T-cell (primary cell): Measurements from ENCODE around the gene PRMT2. TPM values are rescaled to one million over a fixed set of nuclear protein-coding genes. Genes with fewer than 3 reads are reported as not detected.

ENCODE experiments used
- ATAC-seq, 4 experiments: fragments of 200-7000 bp in 3 of 4; fragments of 150-1000 bp in 1 of 4; cut with Tn5 transposase; replicated peaks in 1 of 4; 1 replicate in 3 of 4; 2 replicates in 1 of 4; pipeline ENCODE4 v1.10.0; 2021; ENCODE audit warnings: moderate library complexity in 3 of 4, mild to moderate bottlenecking in 2 of 4, moderate number of reproducible peaks in 1 of 4
- CTCF ChIA-PET, 2 donors: fragments of 300-600 bp; sonication (Branson Sonifier 250); formaldehyde crosslinking; loops; one replicate each; lab custom pipeline; 2022; ENCODE audit warnings: antibody characterized with exemption in 2 of 2; lab: Charles Lee
- POLR2A ChIA-PET, 2 donors: fragments of 300-600 bp; sonication (Branson Sonifier 250); formaldehyde crosslinking; loops; one replicate each; lab custom pipeline; 2022; ENCODE audit warnings: antibody characterized with exemption in 2 of 2; lab: Charles Lee
- DNase-seq, 35 experiments: peaks; one replicate each; pipeline versions ENCODE4 v3.0.0 to v3.0.0-alpha.2; 2013 to 2023
- H3K27ac ChIP-seq: one replicate; pipeline ENCODE4 v1.5.1; 2013; ENCODE audit warnings: low read length
- H3K27me3 ChIP-seq, 2 experiments: replicated peaks in 1 of 2; 1 replicate in 1 of 2; 2 replicates in 1 of 2; pipeline versions ENCODE4 v1.6.1 to v1.7.0; 2013; ENCODE audit warnings: low read length in 1 of 2, mixed read lengths in 1 of 2; ENCODE audit not compliant: control insufficient read depth in 2 of 2, insufficient read depth in 2 of 2; ENCODE audit errors: extremely low read depth in 1 of 2
- H3K36me3 ChIP-seq, 2 donors: 1 replicate in 1 of 2; 2 replicates in 1 of 2; pipeline versions ENCODE4 v1.6.1 to v1.7.0; 2013; ENCODE audit warnings: low read length in 1 of 2; ENCODE audit not compliant: control insufficient read depth in 2 of 2, insufficient read depth in 1 of 2; ENCODE audit errors: extremely low read depth in 1 of 2
- H3K4me1 ChIP-seq, 2 experiments: 1 replicate in 1 of 2; 2 replicates in 1 of 2; pipeline versions ENCODE4 v1.6.1 to v1.7.0; 2013; ENCODE audit warnings: low read length in 2 of 2, mixed read lengths in 1 of 2; ENCODE audit not compliant: insufficient read depth in 2 of 2, control insufficient read depth in 1 of 2; ENCODE audit errors: extremely low read depth in 1 of 2
- H3K4me3 ChIP-seq, 2 donors: 1 replicate in 1 of 2; 2 replicates in 1 of 2; pipeline versions ENCODE4 v1.5.1 to v1.7.0; 2013; ENCODE audit warnings: mild to moderate bottlenecking in 2 of 2, low read length in 1 of 2, moderate library complexity in 1 of 2; ENCODE audit not compliant: control insufficient read depth in 1 of 2; ENCODE audit errors: extremely low read depth in 1 of 2
- H3K9me3 ChIP-seq: 2 replicates; pipeline ENCODE4 v1.7.0; 2013
- H3K27ac Mint-ChIP-seq, 2 donors: one replicate each; pipeline ENCODE4 v1.8.0; 2020 to 2021; ENCODE audit warnings: mild to moderate bottlenecking in 2 of 2, mixed read lengths in 2 of 2
- H3K27me3 Mint-ChIP-seq, 2 donors: one replicate each; pipeline ENCODE4 v1.8.0; 2021 to 2022; ENCODE audit warnings: mixed read lengths in 2 of 2
- H3K36me3 Mint-ChIP-seq: one replicate; pipeline ENCODE4 v1.8.0; 2021; ENCODE audit warnings: mixed read lengths
- H3K4me1 Mint-ChIP-seq, 3 donors: one replicate each; pipeline ENCODE4 v1.8.0; 2020 to 2022; ENCODE audit warnings: mixed read lengths in 3 of 3, mild to moderate bottlenecking in 1 of 3
- H3K4me3 Mint-ChIP-seq, 3 donors: one replicate each; pipeline ENCODE4 v1.8.0; 2020 to 2022; ENCODE audit warnings: mild to moderate bottlenecking in 3 of 3, mixed read lengths in 3 of 3, moderate library complexity in 3 of 3
- H3K9me3 Mint-ChIP-seq, 3 donors: one replicate each; pipeline ENCODE4 v1.8.0; 2020 to 2022; ENCODE audit warnings: mixed read lengths in 3 of 3
- WGBS: methylation state at CpG from one replicate; pipeline ENCODE4 v1.1.5; 2013; ENCODE audit warnings: missing lambda C conversion rate; ENCODE audit not compliant: insufficient coverage; 5-methylcytosine and 5-hydroxymethylcytosine counted together
- total RNA-seq, 35 experiments: library from RNA in 6 of 35; stranded (reverse) in 6 of 35; fragments of 120-200 nt in 1 of 35; gene quantifications; one replicate each; pipeline versions ENCODE4 v1.2.1 to v1.2.4 and lab custom pipeline; 2013 to 2026

The PRMT2 gene
- total RNA-seq, 5 donors from 2014 or later (not counting 1 experiment from before 2014, with no cell fraction given), result 145 to 258 (median 205) TPM

GRCh38 chr21:46610018-46610701 lies 25.3 kb upstream of the PRMT2 start:
- ATAC-seq, result no peak
- H3K4me1 Mint-ChIP-seq, result peaks cover 30 to 38% (median 32%) of the 10 kb centered on the region in 3 donors
- H3K9me3 Mint-ChIP-seq, result peaks cover 0 to 4% (median 4%) of the 10 kb centered on the region in 3 donors

DNA sequence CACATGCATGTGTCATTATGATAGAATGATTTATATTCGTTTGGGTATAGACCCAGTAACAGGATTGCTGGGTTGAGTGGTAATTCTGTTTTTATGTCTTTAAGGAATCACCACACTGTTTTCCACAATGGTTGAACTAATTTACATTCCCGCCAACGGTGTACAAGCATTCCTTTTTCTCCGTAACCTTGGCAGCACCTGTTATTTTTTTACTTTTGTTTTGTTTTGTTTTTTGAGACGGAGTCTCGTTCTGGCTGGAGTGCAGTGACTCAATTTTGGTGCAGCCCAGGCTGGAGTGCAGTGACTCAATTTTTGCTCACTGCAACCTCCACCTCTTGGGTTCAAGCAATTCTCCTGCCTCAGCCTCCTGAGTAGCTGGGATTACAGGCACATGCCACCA lies 22.1 kb upstream of the PRMT2 start:
- no peak for ATAC-seq
- Mint-ChIP-seq H3K4me3 (no peak overlapping the region), H3K27ac (no peak overlapping the region), H3K4me1 (peaks cover 8 to 20% (median 12%) of the 10 kb centered on the region in 3 donors), H3K9me3 (peaks cover 0 to 4% (median 4%) of the 10 kb centered on the region in 3 donors), H3K27me3 (no peaks in the 10 kb centered on the region), H3K36me3 (peaks cover 3% of the 10 kb centered on the region)
- peaks cover 0 to 6% of the 10 kb centered on the region in 2 experiments for H3K4me1 ChIP-seq
- CTCF ChIA-PET, result no interaction called here
- no peak for DNase-seq
- H3K27ac ChIP-seq, result no peak overlapping the region
- no peaks in the 10 kb centered on the region for H3K36me3 ChIP-seq
- H3K4me3 ChIP-seq, result no peak overlapping the region
- POLR2A ChIA-PET, result no interaction called here
- no peaks in the 10 kb centered on the region for H3K27me3 ChIP-seq
- WGBS, result no CpG with 5 or more reads among the region's 6 CpGs
- H3K9me3 ChIP-seq, result no peaks in the 10 kb centered on the region

More at GRCh38 chr21:46610018-46610701, 25.3 kb upstream of the PRMT2 start:
- H3K27me3 ChIP-seq, result no peaks in the 10 kb centered on the region
- POLR2A ChIA-PET, result no interaction called here
- H3K27ac ChIP-seq, result no peak overlapping the region
- CTCF ChIA-PET, result no interaction called here
- DNase-seq, result no peak
- no peaks in the 10 kb centered on the region for H3K9me3 ChIP-seq
- H3K27ac Mint-ChIP-seq, result no peak overlapping the region
- 78% methylated on average over 5 of the region's 6 CpGs for WGBS
- H3K36me3 Mint-ChIP-seq, result peaks cover 3% of the 10 kb centered on the region
- H3K36me3 ChIP-seq, result no peaks in the 10 kb centered on the region
- no peak overlapping the region for H3K4me3 Mint-ChIP-seq
- H3K4me1 ChIP-seq, result peaks cover 22 to 23% of the 10 kb centered on the region in 2 experiments
- no peak overlapping the region for H3K4me3 ChIP-seq
- no peaks in the 10 kb centered on the region for H3K27me3 Mint-ChIP-seq

GRCh38 chr21:46616050-46616449 lies 19.4 kb upstream of the PRMT2 start:
- POLR2A ChIA-PET, result no interaction called here
- Histone ChIP-seq H3K27me3 (no peaks in the 10 kb centered on the region), H3K36me3 (no peaks in the 10 kb centered on the region), H3K4me3 (no peak overlapping the region), H3K27ac (no peak overlapping the region), H3K9me3 (no peaks in the 10 kb centered on the region), H3K4me1 (peaks cover 11 to 15% of the 10 kb centered on the region in 2 experiments)
- WGBS, result 100% methylated on average over 2 of the region's 2 CpGs
- ATAC-seq (no peak), DNase-seq (no peak)
- H3K27me3 Mint-ChIP-seq, result no peaks in the 10 kb centered on the region
- H3K36me3 Mint-ChIP-seq, result peaks cover 3% of the 10 kb centered on the region
- CTCF ChIA-PET, result interaction anchor here in 1 of 2 donors (0.7 kb wide), 1 partner anchor 25 kb away, joined by 3 read pairs; no protein-coding TSS in a partner anchor
- H3K27ac Mint-ChIP-seq, result no peak overlapping the region
- H3K9me3 Mint-ChIP-seq, result peaks cover 0 to 7% (median 2%) of the 10 kb centered on the region in 3 donors
- H3K4me1 Mint-ChIP-seq, result peaks cover 19 to 35% (median 29%) of the 10 kb centered on the region in 3 donors
- H3K4me3 Mint-ChIP-seq, result no peak overlapping the region

DNA sequence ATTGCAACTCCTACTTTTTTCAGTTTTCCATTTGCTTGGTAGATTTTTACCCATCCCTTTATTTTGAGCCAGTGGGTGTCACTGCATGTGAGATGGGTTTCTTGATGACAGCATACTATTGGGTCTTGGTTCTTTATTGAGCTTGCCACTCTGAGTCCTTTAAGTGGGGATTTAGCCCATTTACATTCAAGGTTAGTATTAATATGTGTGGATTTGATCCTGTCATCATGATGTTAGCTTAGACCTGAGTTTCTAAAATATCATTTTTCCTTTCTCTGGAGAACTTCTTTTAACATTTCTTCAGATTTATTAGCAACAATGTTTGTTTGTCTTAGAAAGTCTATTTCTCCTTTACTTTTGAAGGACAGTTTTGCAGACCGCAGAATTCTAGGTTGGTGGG lies 18.8 kb upstream of the PRMT2 start:
- H3K36me3 ChIP-seq, result no peaks in the 10 kb centered on the region
- H3K4me3 ChIP-seq, result no peak overlapping the region
- ATAC-seq (no peak), DNase-seq (no peak)
- ChIA-PET CTCF (interaction anchor here in 1 of 2 donors (0.7 kb wide), 1 partner anchor 25 kb away, joined by 3 read pairs; no protein-coding TSS in a partner anchor), POLR2A (no interaction called here)
- peaks cover 0 to 7% (median 2%) of the 10 kb centered on the region in 3 donors for H3K9me3 Mint-ChIP-seq
- peaks cover 17 to 21% of the 10 kb centered on the region in 2 experiments for H3K4me1 ChIP-seq
- no peak overlapping the region for H3K27ac ChIP-seq
- peaks cover 3% of the 10 kb centered on the region for H3K36me3 Mint-ChIP-seq
- H3K27me3 ChIP-seq, result no peaks in the 10 kb centered on the region
- H3K27ac Mint-ChIP-seq, result no peak overlapping the region
- H3K4me3 Mint-ChIP-seq, result no peak overlapping the region
- no peaks in the 10 kb centered on the region for H3K27me3 Mint-ChIP-seq
- no peaks in the 10 kb centered on the region for H3K9me3 ChIP-seq
- H3K4me1 Mint-ChIP-seq, result peaks cover 25 to 41% (median 35%) of the 10 kb centered on the region in 3 donors
- no CpG with 5 or more reads among the region's 1 CpG for WGBS

GRCh38 chr21:46617267-46618051 lies 18.0 kb upstream of the PRMT2 start:
- H3K4me1 Mint-ChIP-seq, result peaks cover 33 to 49% (median 43%) of the 10 kb centered on the region in 3 donors
- ATAC-seq, result no peak
- Histone ChIP-seq H3K27me3 (no peaks in the 10 kb centered on the region), H3K4me3 (no peak overlapping the region), H3K36me3 (no peaks in the 10 kb centered on the region), H3K27ac (no peak overlapping the region), H3K4me1 (peaks cover 25 to 27% of the 10 kb centered on the region in 2 experiments), H3K9me3 (no peaks in the 10 kb centered on the region)
- H3K36me3 Mint-ChIP-seq, result no peaks in the 10 kb centered on the region
- H3K4me3 Mint-ChIP-seq, result no peak overlapping the region
- POLR2A ChIA-PET, result no interaction called here
- CTCF ChIA-PET, result interaction anchor here in 1 of 2 donors (1.0 kb wide), 1 partner anchor 65 kb away, joined by 3 read pairs; no protein-coding TSS in a partner anchor
- H3K9me3 Mint-ChIP-seq, result peaks cover 0 to 7% (median 0%) of the 10 kb centered on the region in 3 donors
- 90% methylated on average over 2 of the region's 6 CpGs for WGBS
- no peak for DNase-seq
- no peak overlapping the region for H3K27ac Mint-ChIP-seq
- no peaks in the 10 kb centered on the region for H3K27me3 Mint-ChIP-seq

GRCh38 chr21:46618738-46619379 lies 16.6 kb upstream of the PRMT2 start:
- no CpG with 5 or more reads among the region's 5 CpGs for WGBS
- no peaks in the 10 kb centered on the region for H3K36me3 ChIP-seq
- no peak overlapping the region for H3K4me3 ChIP-seq
- no peak overlapping the region for H3K27ac ChIP-seq
- CTCF ChIA-PET, result no interaction called here
- POLR2A ChIA-PET, result no interaction called here
- Mint-ChIP-seq H3K4me3 (no peak overlapping the region), H3K9me3 (peaks cover 0 to 7% (median 0%) of the 10 kb centered on the region in 3 donors), H3K36me3 (no peaks in the 10 kb centered on the region), H3K27me3 (no peaks in the 10 kb centered on the region), H3K4me1 (peaks cover 42 to 58% (median 50%) of the 10 kb centered on the region in 3 donors), H3K27ac (peak overlapping the region in 1 of 2 donors; percentile 17)
- peaks cover 35 to 36% of the 10 kb centered on the region in 2 experiments for H3K4me1 ChIP-seq
- DNase-seq (no peak), ATAC-seq (no peak)
- H3K27me3 ChIP-seq, result no peaks in the 10 kb centered on the region
- no peaks in the 10 kb centered on the region for H3K9me3 ChIP-seq
